Right ventricle myocardium inferior (tissue), 1 donor: Measurements from ENCODE around the gene EAPP. TPM values are rescaled to one million over a fixed set of nuclear protein-coding genes. Genes with fewer than 3 reads are reported as not detected.
"Not testable (repeated sequence)": the region's sequence is repeated elsewhere in the genome, so short reads cannot be mapped to it uniquely, and the experiment has no call there.

Source experiments
- ATAC-seq: fragments of 200-7000 bp; cut with Tn5 transposase; one replicate; pipeline ENCODE4 v1.9.1; 2020; ENCODE audit warnings: mild to moderate bottlenecking, moderate library complexity
- DNase-seq: peaks from one replicate; pipeline ENCODE4 v3.0.0; 2021; ENCODE audit errors: missing footprints
- intact Hi-C: fragments of 100-400 bp; cut with DNase I; formaldehyde crosslinking; loops from one replicate; pipeline ENCODE4 v1.11.0; 2022
- long read RNA-seq: library from polyadenylated mRNA; unstranded; transcript quantifications from one replicate; pipeline ENCODE4 v2.0.0, GENCODE V29; 2021
- total RNA-seq: library from RNA; stranded (reverse); fragmentation: NEBNext Ultra II Directional; extraction: Animal tissue kit (Norgen Biotek cat#: 25700); gene quantifications from one replicate; pipeline ENCODE4 v1.2.1, GENCODE V29; 2021
- donor health status: DM: no; HTN: yes; CAD: no; lungs with severe emphysema.

The EAPP gene
- total RNA-seq, result 16.7 TPM
- long read RNA-seq, transcript EAPP-201 (6 exons, 1,321 nt), result major isoform, 5 of 5 reads
- long read RNA-seq, partial matches to known transcripts, result 0 of 5 reads
- long read RNA-seq, other reads (novel, unspliced or antisense), result 0 of 5 reads

- ATAC-seq (peak; percentile 99), DNase-seq (peak; percentile 100)
- intact Hi-C loops, result loop anchor here (5.0 kb wide), 1 partner anchor 77 kb away; the partner anchor contains the start of gene SPTSSA
These were observed at the start of gene EAPP for GRCh38 chr14:34539407-34540180. Gene EAPP (minus strand): TSS chr14:34539701. CDS start chr14:34539628, 73 bp downstream.

GRCh38 chr14:34583525-34583924 is 44.0 kb upstream of the EAPP start:
- ATAC-seq (no peak), DNase-seq (no peak)
- intact Hi-C loops, result no loop called here

GRCh38 chr14:34582117-34582680 is 42.7 kb upstream of the EAPP start:
- DNase-seq (no peak), ATAC-seq (no peak)
- intact Hi-C loops, result no loop called here

- intact Hi-C loops, result no loop called here
- DNase-seq (no peak), ATAC-seq (no peak)
These were observed 40.9 kb upstream of the EAPP start for GRCh38 chr14:34580381-34580780.

- intact Hi-C loops, result loop anchor here (10.0 kb wide), 1 partner anchor 47 kb away; no protein-coding TSS in a partner anchor
- ATAC-seq (no peak), DNase-seq (no peak)
These were observed 32.3 kb upstream of the EAPP start for GRCh38 chr14:34571771-34572170.

GRCh38 chr14:34569750-34570149 is 30.2 kb upstream of the EAPP start:
- DNase-seq (no peak), ATAC-seq (no peak)
- intact Hi-C loops, result loop anchor here (10.0 kb wide), 1 partner anchor 45 kb away; no protein-coding TSS in a partner anchor

GRCh38 chr14:34568803-34569202 is 29.3 kb upstream of the EAPP start:
- no peak for ATAC-seq
- intact Hi-C loops, result no loop called here
- no peak for DNase-seq

GRCh38 chr14:34562776-34563150 is 23.3 kb upstream of the EAPP start:
- intact Hi-C loops, result no loop called here
- DNase-seq (no peak), ATAC-seq (no peak)

- peak; percentile 57 for ATAC-seq
These were observed 22.7 kb upstream of the EAPP start for GRCh38 chr14:34562037-34562775.

GRCh38 chr14:34556498-34556829 is 17.0 kb upstream of the EAPP start:
- peak; percentile 94 for ATAC-seq
- intact Hi-C loops, DNase-seq: not testable (repeated sequence)

More at GRCh38 chr14:34562037-34562775, 22.7 kb upstream of the EAPP start:
- DNase-seq, intact Hi-C loops: not testable (repeated sequence)

- intact Hi-C loops, DNase-seq: not testable (repeated sequence)
These were observed 16.3 kb upstream of the EAPP start for GRCh38 chr14:34555583-34556497.

GRCh38 chr14:34554540-34555250 is 15.2 kb upstream of the EAPP start:
- DNase-seq (no peak), ATAC-seq (no peak)
- intact Hi-C loops, result no loop called here

More at GRCh38 chr14:34555583-34556497, 16.3 kb upstream of the EAPP start:
- ATAC-seq, result peak; percentile 86

GRCh38 chr14:34549276-34549966 is 9.9 kb upstream of the EAPP start:
- ATAC-seq, intact Hi-C loops, DNase-seq: not testable (repeated sequence)

GRCh38 chr14:34548472-34548981 is 9.0 kb upstream of the EAPP start:
- no peak for DNase-seq

GRCh38 chr14:34547136-34547520 is 7.6 kb upstream of the EAPP start:
- intact Hi-C loops, result not testable (repeated sequence)

More at GRCh38 chr14:34548472-34548981, 9.0 kb upstream of the EAPP start:
- intact Hi-C loops, result no loop called here
- no peak for ATAC-seq

GRCh38 chr14:34546272-34547135 is 7.0 kb upstream of the EAPP start:
- peak; percentile 95 for ATAC-seq
- intact Hi-C loops, DNase-seq: not testable (repeated sequence)

More at GRCh38 chr14:34547136-34547520, 7.6 kb upstream of the EAPP start:
- not testable (repeated sequence) for DNase-seq
- ATAC-seq, result peak; percentile 3
